ENCODE data around the gene GLI3. TPM values are rescaled to one million over a fixed set of nuclear protein-coding genes. Genes with fewer than 3 reads are reported as not detected.

GLI3 gene
- total RNA-seq, 1 donor from 2014 or later = 136 TPM

DNA sequence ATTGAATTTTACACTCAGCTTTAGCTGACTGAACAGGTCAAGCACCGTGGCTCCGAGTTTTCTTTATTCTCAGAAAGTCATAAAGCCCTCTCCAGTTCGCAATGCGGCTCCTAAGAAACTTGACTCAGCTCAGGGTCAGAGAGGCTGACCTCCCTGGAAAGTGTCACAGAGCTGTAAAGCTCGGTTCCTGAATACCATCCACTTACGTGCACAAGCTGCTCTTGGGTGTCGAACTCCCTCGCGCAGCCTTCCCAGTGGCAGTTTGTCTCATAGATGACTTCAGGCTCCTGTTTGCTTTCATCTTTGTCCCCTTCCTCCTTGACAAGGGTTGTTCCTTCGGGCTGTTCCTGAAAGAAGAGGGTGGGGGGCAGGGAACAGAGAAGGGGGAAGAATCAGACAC, 213.7 kb downstream of the GLI3 start:
- Mint-ChIP-seq H3K4me1 (peaks cover 77% of the 10 kb centered on the region), H3K9me3 (no peaks in the 10 kb centered on the region), H3K27ac (ENCODE audit: unreplicated experiment) (peak overlapping the region; percentile 98), H3K27me3 (ENCODE audit: low read depth) (no peaks in the 10 kb centered on the region), H3K4me3 (peak overlapping the region; percentile 86), H3K36me3 (ENCODE audit: low read depth) (peaks cover 36% of the 10 kb centered on the region)
- peak; percentile 55 for DNase-seq (ENCODE audit: low read depth, low spot score)
- TF ChIP-seq, protein P1, sequence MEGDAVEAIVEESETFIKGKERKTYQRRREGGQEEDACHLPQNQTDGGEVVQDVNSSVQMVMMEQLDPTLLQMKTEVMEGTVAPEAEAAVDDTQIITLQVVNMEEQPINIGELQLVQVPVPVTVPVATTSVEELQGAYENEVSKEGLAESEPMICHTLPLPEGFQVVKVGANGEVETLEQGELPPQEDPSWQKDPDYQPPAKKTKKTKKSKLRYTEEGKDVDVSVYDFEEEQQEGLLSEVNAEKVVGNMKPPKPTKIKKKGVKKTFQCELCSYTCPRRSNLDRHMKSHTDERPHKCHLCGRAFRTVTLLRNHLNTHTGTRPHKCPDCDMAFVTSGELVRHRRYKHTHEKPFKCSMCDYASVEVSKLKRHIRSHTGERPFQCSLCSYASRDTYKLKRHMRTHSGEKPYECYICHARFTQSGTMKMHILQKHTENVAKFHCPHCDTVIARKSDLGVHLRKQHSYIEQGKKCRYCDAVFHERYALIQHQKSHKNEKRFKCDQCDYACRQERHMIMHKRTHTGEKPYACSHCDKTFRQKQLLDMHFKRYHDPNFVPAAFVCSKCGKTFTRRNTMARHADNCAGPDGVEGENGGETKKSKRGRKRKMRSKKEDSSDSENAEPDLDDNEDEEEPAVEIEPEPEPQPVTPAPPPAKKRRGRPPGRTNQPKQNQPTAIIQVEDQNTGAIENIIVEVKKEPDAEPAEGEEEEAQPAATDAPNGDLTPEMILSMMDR (conservative IDR thresholded peaks at IDR 0.05) = no peak

DNA sequence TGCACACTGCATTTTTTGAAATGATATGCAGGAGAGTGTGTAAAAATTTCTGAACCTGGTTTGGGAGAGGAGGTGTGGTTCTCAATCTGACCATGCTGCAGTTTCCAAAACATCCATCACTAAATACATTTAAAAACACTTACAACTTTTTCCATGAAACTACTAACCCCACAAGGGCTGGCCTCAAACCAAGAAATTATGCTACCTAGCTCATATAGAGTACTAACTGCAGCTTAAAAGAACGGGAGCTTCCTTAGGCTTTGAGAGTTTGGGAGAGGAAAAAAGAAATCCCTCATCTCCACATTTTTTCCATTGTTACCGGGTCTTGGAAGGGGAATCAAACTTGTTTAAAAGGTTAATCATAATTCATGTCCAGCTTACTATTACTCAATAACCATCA, 214.2 kb downstream of the GLI3 start:
- H3K4me3 Mint-ChIP-seq = peak overlapping the region; percentile 86
- no peak for DNase-seq (ENCODE audit: low read depth, low spot score)
- no peaks in the 10 kb centered on the region for H3K9me3 Mint-ChIP-seq
- peaks cover 34% of the 10 kb centered on the region for H3K36me3 Mint-ChIP-seq (ENCODE audit: low read depth)
- TF ChIP-seq, protein P1 (conservative IDR thresholded peaks at IDR 0.05) = no peak
- H3K27me3 Mint-ChIP-seq (ENCODE audit: low read depth) = no peaks in the 10 kb centered on the region
- peak overlapping the region; percentile 74 for H3K27ac Mint-ChIP-seq (ENCODE audit: unreplicated experiment)
- H3K4me1 Mint-ChIP-seq = peaks cover 77% of the 10 kb centered on the region

DNA sequence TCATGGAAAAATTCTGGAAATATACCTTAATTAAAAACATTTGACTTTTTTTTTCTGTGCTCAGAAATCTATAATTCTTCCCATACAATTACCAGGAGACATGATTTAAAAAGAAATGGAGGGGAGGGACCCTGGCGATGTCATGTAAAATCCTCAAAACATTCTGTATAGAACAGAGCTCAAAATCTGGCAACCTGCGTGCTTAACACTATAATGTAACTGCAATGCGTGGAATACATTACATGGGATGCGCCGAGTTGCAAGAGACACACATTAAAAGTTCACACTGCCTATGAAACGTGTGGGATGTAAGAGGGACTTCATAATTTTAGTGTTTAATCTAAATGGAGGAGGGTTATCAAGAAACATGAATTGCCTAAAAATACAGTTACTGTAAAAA, 215.0 kb downstream of the GLI3 start:
- no peak overlapping the region for H3K27ac Mint-ChIP-seq (ENCODE audit: unreplicated experiment)
- H3K36me3 Mint-ChIP-seq (ENCODE audit: low read depth) = peaks cover 38% of the 10 kb centered on the region
- TF ChIP-seq, protein P1 (conservative IDR thresholded peaks at IDR 0.05) = no peak
- peak overlapping the region; percentile 1 for H3K4me3 Mint-ChIP-seq
- no peaks in the 10 kb centered on the region for H3K9me3 Mint-ChIP-seq
- no peaks in the 10 kb centered on the region for H3K27me3 Mint-ChIP-seq (ENCODE audit: low read depth)
- H3K4me1 Mint-ChIP-seq = peaks cover 79% of the 10 kb centered on the region
- no peak for DNase-seq (ENCODE audit: low read depth, low spot score)

DNA sequence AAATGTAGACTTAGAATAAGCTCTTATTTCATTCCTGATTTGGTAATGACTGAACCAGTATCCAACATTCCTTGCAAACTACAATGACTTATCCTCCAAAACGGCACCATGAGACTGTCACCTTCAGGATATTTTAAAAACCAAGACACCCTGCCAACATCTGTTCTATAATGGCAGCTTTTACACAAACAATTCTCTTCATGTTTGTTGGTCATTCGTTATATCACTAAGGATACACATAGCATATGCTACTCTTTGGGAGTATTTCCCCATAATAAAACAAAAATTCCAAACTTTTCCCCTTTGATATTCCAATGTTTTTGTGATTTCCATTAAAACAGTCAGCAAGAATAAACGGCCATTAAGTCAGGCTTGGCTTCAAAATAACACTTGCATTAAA, 215.4 kb downstream of the GLI3 start:
- Mint-ChIP-seq H3K4me3 (no peak overlapping the region), H3K4me1 (peaks cover 83% of the 10 kb centered on the region), H3K9me3 (peaks cover 3% of the 10 kb centered on the region), H3K27ac (ENCODE audit: unreplicated experiment) (no peak overlapping the region), H3K27me3 (ENCODE audit: low read depth) (no peaks in the 10 kb centered on the region), H3K36me3 (ENCODE audit: low read depth) (peaks cover 42% of the 10 kb centered on the region)
- no peak for DNase-seq (ENCODE audit: low read depth, low spot score)
- TF ChIP-seq, protein P1 (conservative IDR thresholded peaks at IDR 0.05) = no peak

DNA sequence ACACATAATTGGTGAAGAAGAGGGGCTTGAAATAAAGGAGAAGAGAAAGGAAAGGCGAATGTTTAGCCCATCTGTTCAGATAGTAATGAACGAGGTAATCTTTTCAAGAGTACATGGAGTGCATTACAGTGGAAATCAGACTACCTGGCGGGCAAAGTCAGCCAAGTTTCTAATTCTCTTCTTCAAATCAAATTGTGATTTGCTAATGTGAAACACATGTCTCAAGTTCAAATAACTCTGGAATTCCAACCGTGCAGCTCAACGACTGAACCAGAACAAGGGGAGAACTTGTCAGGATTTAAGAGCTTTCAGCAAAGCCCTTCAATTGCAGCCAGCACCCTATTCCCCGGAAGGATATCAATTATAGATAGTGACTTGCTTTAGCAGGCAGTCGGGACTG, 216.9 kb downstream of the GLI3 start:
- Mint-ChIP-seq H3K36me3 (ENCODE audit: low read depth) (peaks cover 45% of the 10 kb centered on the region), H3K4me1 (peaks cover 83% of the 10 kb centered on the region), H3K9me3 (peaks cover 8% of the 10 kb centered on the region), H3K27ac (ENCODE audit: unreplicated experiment) (no peak overlapping the region), H3K27me3 (ENCODE audit: low read depth) (no peaks in the 10 kb centered on the region), H3K4me3 (no peak overlapping the region)
- DNase-seq (ENCODE audit: low read depth, low spot score) = no peak
- TF ChIP-seq, protein P1 (conservative IDR thresholded peaks at IDR 0.05) = no peak

Measured in neural crest cell (in vitro differentiated cells).